Chondrocyte (in vitro differentiated cells): ENCODE data around the gene ZFP36L2. TPM values are rescaled to one million over a fixed set of nuclear protein-coding genes. Genes with fewer than 3 reads are reported as not detected.

ENCODE experiments used
- DNase-seq: peaks from one replicate; pipeline ENCODE4 v3.0.0; 2021; ENCODE audit warnings: mixed read lengths, low spot score
- H3K27ac Mint-ChIP-seq: one replicate; pipeline ENCODE4 v1.8.0; 2021; ENCODE audit warnings: mild to moderate bottlenecking, moderate library complexity, mixed read lengths; ENCODE audit not compliant: unreplicated experiment
- H3K27me3 Mint-ChIP-seq: 2 replicates; pipeline ENCODE4 v1.8.0; 2021; ENCODE audit warnings: low read depth, mixed read lengths
- H3K36me3 Mint-ChIP-seq: 2 replicates; pipeline ENCODE4 v1.8.0; 2021; ENCODE audit warnings: low read depth, mixed read lengths
- H3K4me1 Mint-ChIP-seq: 2 replicates; pipeline ENCODE4 v1.8.0; 2021; ENCODE audit warnings: low read depth, mild to moderate bottlenecking, mixed read lengths
- H3K4me3 Mint-ChIP-seq: one replicate; pipeline ENCODE4 v1.8.0; 2021; ENCODE audit warnings: mild to moderate bottlenecking, moderate library complexity, mixed read lengths; ENCODE audit not compliant: unreplicated experiment
- H3K9me3 Mint-ChIP-seq: 2 replicates; pipeline ENCODE4 v1.8.0; 2021; ENCODE audit warnings: low read depth, mixed read lengths
- total RNA-seq: library from RNA; stranded (reverse); gene quantifications from 3 replicates; pipeline ENCODE4 v1.2.1, GENCODE V29; 2021
- TF ChIP-seq, protein P1 (sequence below): fragments of 200-600 bp; sonication (generic); IDR thresholded peaks from 2 replicates; pipeline ENCODE4 v1.5.0; 2021; ENCODE audit warnings: antibody characterized with exemption, mild to moderate bottlenecking, moderate library complexity

ZFP36L2 gene
- total RNA-seq, 1 donor from 2014 or later, result 98.3 TPM

DNA sequence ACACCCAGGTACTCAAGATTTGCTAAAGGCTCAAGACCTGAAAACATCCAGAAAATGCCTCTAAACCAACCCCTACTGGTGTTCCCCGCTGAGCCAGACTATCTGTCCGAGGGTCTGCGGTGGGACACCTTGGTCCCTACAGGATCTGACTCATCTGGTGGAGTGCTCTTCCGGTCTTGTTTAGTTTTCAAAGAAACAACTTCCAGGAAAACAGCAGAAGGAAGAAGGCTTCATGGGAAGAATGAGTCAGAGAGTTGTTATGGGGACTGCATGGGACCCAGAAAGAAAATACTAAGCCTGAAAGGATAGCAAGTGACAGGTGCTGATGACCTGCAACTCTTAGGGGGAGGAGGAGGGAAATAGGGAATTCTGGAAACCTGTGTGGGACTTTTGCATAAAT lies 41.3 kb downstream of the ZFP36L2 start:
- no peaks in the 10 kb centered on the region for H3K36me3 Mint-ChIP-seq
- H3K9me3 Mint-ChIP-seq, result no peaks in the 10 kb centered on the region
- H3K27me3 Mint-ChIP-seq, result no peaks in the 10 kb centered on the region
- no peak overlapping the region for H3K27ac Mint-ChIP-seq
- no peak overlapping the region for H3K4me3 Mint-ChIP-seq
- no peaks in the 10 kb centered on the region for H3K4me1 Mint-ChIP-seq
- TF ChIP-seq, protein P1, sequence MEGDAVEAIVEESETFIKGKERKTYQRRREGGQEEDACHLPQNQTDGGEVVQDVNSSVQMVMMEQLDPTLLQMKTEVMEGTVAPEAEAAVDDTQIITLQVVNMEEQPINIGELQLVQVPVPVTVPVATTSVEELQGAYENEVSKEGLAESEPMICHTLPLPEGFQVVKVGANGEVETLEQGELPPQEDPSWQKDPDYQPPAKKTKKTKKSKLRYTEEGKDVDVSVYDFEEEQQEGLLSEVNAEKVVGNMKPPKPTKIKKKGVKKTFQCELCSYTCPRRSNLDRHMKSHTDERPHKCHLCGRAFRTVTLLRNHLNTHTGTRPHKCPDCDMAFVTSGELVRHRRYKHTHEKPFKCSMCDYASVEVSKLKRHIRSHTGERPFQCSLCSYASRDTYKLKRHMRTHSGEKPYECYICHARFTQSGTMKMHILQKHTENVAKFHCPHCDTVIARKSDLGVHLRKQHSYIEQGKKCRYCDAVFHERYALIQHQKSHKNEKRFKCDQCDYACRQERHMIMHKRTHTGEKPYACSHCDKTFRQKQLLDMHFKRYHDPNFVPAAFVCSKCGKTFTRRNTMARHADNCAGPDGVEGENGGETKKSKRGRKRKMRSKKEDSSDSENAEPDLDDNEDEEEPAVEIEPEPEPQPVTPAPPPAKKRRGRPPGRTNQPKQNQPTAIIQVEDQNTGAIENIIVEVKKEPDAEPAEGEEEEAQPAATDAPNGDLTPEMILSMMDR, result no peak
- no peak for DNase-seq

DNA sequence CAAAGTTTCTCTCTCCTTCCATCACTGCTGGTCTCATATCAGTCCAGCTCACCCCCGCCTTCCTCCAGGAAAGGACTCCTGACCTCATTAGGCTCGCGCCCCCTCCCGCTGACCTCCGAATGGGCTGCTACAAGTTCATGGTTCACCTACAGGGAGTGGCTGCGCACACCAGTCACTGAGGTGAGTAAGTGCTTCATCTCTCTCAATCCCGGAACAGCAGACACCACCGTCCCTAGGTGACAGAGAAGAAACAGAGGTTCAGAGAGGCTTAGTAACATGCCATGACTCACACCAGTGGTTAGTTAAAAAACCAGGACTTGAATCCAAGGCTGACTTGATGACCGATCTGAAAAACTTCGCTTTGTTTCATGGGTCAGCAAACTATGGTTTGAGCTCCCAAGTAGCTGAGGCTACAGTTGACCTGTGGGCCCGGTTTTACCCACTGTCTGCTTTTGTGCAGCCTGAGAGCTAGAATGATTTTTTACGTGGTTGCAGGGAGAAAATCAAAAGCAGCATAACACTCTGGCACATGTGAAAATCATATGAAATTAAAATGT lies 42.0 kb downstream of the ZFP36L2 start:
- Mint-ChIP-seq H3K27me3 (no peaks in the 10 kb centered on the region), H3K9me3 (no peaks in the 10 kb centered on the region), H3K4me1 (peaks cover under 1% of the 10 kb centered on the region), H3K4me3 (no peak overlapping the region), H3K27ac (no peak overlapping the region), H3K36me3 (no peaks in the 10 kb centered on the region)
- DNase-seq, result no peak
- TF ChIP-seq, protein P1, result no peak

- Mint-ChIP-seq H3K27ac (no peak overlapping the region), H3K4me1 (peaks cover 7% of the 10 kb centered on the region), H3K9me3 (no peaks in the 10 kb centered on the region), H3K27me3 (no peaks in the 10 kb centered on the region), H3K36me3 (no peaks in the 10 kb centered on the region), H3K4me3 (no peak overlapping the region)
- TF ChIP-seq, protein P1, result no peak
- DNase-seq, result no peak
Observed at GRCh38 chr2:43183743-43184142, 42.7 kb downstream of the ZFP36L2 start.

DNA sequence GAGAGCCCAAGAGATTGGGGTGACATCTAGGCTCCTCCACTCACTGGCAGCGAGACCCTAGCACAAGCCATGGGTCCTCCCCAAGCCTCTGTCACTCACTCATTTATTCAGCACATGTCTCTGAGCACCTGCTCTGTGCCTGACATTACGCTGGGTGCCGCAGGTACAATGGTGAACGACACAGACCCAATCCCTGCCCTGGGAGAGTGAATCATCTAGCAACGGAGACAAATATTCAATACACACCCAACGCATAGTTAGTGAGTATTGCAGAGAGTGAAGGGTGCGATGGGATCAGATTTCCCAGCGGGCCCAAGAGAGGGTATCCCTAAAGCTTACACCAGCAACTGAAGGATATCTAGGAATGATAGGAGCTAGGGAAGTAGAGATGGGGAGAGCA lies 45.5 kb downstream of the ZFP36L2 start:
- H3K4me3 Mint-ChIP-seq, result no peak overlapping the region
- H3K27me3 Mint-ChIP-seq, result no peaks in the 10 kb centered on the region
- H3K9me3 Mint-ChIP-seq, result no peaks in the 10 kb centered on the region
- peaks cover 15% of the 10 kb centered on the region for H3K4me1 Mint-ChIP-seq
- H3K36me3 Mint-ChIP-seq, result no peaks in the 10 kb centered on the region
- no peak overlapping the region for H3K27ac Mint-ChIP-seq
- TF ChIP-seq, protein P1, result no peak
- no peak for DNase-seq

DNA sequence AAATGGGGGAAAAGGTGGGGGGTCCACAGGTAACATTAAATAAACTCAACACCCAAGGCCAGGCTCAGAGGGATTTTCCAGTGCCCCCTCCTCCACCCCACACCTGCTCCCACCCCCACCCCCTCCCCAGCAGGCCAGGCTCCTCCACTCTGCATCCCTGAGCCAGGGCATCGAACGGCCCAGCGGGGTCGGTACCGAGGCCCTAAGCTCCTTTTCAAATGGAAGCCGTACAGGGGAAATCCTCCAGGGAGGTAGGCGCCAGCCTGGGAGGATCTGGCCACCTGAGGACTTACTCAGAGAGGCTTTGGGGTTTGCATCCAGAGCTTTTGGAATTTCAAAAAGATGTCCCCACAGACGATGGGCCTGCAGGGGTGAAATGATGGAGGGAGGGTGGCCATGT lies 46.5 kb downstream of the ZFP36L2 start:
- Mint-ChIP-seq H3K36me3 (no peaks in the 10 kb centered on the region), H3K4me1 (peaks cover 15% of the 10 kb centered on the region), H3K9me3 (no peaks in the 10 kb centered on the region), H3K27ac (peak overlapping the region; percentile 32), H3K4me3 (no peak overlapping the region), H3K27me3 (no peaks in the 10 kb centered on the region)
- TF ChIP-seq, protein P1, result no peak
- no peak for DNase-seq
